GM19452 (cell line): ENCODE measurements around the gene CMTM6.
"Not testable (repeated sequence)": the region's sequence is repeated elsewhere in the genome, so short reads cannot be mapped to it uniquely, and the experiment has no call there.

Experiments used
- ATAC-seq: cut with Tn5 transposase; IDR thresholded peaks from one replicate; pipeline ENCODE4 v1.9.1; 2021; ENCODE audit not compliant: unreplicated experiment

Gene CMTM6

DNA sequence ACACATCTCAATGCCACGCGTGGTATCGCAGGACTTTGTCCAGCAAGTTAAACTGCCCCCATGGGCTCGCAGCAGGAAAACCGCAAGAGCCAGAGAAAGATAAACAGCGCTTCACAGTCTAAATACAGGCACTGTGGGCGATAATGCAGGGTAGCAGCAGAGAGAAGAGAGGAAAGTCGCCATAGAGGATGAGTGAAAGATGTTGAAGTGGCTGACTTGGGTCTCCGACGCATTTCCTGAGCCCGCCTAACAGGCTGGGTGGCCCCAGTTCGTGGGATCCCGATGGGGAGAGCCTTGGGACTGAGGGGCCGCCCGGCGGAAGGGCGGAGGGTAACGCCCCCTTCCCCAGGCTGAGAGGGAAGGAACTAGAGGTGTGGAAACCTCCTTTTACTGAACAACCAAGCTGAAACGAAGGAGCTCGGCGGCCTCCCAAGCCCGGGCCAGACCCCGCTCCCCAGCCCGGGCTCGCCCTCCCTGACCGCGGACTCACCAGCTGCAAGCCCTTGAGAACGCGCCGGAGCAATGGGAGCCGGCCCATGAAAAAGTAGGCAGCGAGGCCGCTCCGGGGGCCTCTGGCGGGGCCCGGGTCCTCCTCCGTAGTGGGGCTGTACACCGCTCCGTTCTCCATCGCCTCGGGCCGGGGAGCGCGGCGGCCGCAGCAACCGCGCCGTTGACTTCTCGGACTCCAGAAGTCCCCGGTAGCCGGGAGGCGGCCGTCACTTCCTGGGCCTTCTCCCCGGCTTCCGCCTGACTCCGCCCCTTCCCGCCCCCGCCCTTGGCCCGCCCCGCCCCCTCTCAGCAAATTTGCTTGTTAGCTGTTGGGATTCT, at the start of gene CMTM6:
CMTM6 (minus strand) TSS at position 735 of the 828 bp plus-strand sequence; CDS start at position 628, 107 bp downstream.
- ATAC-seq, result peak; percentile 72

- no peak for ATAC-seq
These were observed 49.4 kb upstream of the CMTM6 start for GRCh38 chr3:32552013-32552412.

- no peak for ATAC-seq
These were observed 48.8 kb upstream of the CMTM6 start for GRCh38 chr3:32551496-32551895.

DNA sequence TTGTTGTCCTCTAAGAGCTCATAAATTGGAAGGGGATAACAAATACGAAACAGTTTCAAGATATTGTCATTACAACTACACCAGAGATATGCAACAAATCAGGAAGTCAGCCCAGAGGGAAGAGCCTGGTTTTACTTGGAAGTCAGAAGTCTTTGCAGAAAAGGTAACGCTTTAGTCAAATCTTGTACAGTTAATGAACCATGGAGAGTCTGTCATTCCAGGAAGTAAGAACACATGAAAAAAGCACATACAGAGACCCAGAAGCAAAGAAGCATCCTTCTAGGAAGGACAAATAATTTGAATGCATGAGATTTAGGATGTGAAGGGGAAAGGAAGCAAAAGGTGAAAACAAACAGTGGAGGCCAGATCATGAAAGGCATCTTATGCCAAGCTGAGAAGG, 48.4 kb upstream of the CMTM6 start:
- no peak for ATAC-seq

GRCh38 chr3:32545305-32545704, 42.7 kb upstream of the CMTM6 start:
- no peak for ATAC-seq

DNA sequence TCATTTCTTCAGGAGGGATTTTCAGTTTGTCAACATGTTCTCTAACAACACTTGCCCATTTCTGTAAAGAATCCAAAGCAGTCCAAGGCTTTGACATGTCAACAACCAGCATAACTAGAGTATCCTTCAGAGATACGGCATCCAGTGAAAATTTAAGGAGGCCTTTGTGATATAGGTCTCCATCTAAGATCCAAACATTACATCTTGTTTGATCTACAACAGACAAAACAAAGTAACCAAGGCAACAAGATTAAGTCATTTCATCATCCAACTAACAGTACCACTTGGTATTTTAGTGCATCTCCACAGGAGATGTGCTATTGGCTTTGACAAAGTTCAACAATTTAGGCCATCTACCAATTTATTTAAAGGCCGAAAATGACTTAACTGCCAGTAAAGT, 42.2 kb upstream of the CMTM6 start:
- ATAC-seq, result no peak

DNA sequence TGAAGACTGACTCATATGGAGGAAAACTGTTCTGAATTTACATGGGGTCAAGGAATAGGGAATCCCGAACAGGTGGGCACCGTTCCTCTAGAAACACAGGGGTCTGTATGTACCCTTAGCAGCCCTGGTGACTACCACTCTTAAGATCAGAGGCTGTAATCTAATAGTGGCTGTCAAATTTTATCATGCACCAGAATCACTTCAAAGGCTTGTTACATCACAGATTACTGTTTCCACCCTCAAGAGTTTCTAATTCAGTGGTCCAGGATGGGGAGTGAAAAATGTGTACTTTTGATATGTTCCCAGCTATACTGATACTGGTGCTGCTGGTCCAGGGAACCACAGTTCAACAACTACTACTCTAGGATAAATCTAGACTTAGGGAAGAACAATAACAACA, 40.2 kb upstream of the CMTM6 start:
- ATAC-seq, result no peak

- ATAC-seq, result no peak
These were observed 38.2 kb upstream of the CMTM6 start for GRCh38 chr3:32540899-32541298.

DNA sequence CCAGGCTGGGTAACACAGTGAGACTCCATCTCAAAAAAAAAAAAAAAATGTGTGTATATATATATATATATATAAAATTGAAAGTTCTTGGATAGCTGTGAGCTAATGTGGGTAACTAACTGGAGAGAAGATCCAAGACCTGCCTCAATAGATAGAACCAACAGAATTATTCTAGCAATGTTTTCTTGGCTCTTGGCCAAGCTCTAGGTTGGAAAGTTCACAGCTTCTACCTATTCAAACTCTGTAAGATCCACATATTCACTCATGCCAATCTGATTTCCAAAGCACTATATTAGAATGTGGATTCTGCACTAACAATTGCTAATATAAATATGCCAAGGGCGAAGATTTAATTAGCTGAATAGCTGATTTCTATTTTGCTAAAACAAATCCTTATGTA, 29.8 kb upstream of the CMTM6 start:
- no peak for ATAC-seq

GRCh38 chr3:32531010-32531647, 28.5 kb upstream of the CMTM6 start:
- no peak for ATAC-seq

DNA sequence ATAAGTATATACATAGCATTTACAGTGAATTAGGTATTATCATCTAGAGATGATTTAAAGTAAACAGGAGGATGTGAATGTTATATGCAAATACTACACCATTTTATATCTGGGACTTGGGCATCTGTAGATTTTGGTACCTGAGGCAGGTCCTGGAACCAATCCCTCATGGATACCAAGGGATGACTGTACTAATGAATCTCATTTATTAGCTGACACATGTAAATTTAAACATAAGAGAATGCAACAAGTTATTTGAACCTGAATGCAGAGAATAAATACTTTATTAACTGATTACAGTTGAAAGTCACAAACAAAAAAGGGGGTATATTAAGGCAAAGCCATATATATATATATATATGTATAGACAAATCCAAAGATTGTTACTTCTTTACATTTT, 23.1 kb upstream of the CMTM6 start:
- ATAC-seq, result no peak

DNA sequence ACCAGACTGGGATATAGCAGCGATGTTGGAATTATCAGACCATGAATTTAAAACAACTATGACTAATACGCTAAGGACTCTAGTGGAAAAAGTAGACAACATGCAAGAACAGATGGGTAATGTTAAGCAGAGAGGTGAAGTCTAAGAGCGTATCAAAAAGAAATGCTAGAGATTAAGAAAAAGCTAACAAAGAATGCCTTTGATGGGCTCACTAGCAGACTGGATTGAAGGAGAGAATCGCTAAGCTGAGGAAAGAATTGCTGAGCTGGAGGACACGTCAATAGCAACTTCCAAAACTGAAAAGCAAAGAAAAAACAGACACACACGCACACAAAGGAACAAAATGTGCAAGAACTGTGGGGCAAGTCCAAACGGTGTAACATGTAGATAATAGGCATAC, 20.0 kb upstream of the CMTM6 start:
- ATAC-seq, result no peak

DNA sequence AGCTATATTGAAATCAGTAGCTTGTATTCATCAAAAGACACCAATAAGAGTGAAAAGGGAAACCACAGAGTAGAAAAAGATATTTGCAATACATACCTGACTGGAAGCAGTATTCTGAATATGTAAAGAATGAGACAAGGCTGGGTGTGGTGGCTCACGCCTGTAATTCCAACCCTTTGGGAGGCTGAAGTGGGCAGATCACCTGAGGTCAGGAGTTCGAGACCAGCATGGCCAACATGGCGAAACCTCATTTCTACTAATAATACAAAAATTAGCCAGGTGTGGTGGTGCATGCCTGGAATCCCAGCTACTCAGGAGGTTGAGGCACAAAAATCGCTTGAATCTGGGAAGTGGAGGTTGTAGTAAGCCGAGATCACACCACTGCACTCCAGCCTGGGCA, 16.3 kb upstream of the CMTM6 start:
- not testable (repeated sequence) for ATAC-seq

- ATAC-seq, result peak; percentile 14
These were observed 14.1 kb upstream of the CMTM6 start for GRCh38 chr3:32516751-32517150.

GRCh38 chr3:32511005-32511404, 8.4 kb upstream of the CMTM6 start:
- ATAC-seq, result no peak

DNA sequence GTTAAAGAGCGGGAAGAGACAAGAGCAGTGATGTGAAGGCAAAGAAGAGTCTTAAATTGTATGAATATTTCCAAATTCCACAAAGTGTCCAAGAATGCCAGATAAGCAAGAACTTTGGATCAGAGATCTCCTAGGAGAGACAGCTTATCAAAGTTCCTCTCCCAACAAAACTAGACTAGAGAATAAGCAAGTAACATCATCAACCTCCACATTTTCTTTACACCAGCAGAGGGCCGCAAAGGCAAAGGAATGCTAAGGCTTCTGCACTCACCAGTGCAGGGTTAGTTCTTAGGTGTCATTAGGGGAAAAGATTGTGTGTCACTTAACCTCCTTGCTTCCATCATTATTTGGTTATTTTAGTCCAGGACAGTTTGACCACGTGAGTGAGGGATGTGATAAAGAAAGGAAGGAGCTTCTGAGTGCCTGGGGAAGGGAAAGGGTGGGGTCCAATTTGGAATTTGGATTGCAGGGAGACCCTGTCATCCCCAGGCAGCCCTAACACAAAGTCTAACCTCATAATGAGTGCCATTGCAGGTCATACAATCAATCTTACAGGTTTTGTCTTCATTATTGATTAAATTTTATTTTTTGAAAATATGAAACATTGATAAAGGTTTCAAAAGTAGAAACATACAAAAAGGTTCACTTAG, 7.5 kb upstream of the CMTM6 start:
- peak; percentile 81 for ATAC-seq

GRCh38 chr3:32508711-32509110, 6.1 kb upstream of the CMTM6 start:
- no peak for ATAC-seq

DNA sequence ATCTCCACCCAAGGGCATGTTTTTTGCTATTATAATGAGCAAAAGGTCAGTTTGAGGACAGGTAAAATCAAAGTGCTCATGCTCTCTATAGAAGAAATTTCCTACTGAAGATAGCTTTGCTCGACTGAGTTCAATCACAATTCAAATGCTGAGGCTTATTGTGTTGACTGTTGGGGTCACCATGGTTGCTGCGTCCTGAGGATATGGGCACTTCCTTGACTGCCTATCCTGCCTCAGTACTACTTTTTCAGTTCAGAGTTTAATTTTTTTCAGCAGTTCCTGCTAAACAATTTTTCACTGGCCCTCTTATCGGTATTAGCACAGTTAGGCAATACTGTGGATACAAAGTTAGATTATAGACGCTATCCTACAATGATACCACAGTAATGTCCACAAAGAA, 3.8 kb upstream of the CMTM6 start:
- ATAC-seq, result no peak

DNA sequence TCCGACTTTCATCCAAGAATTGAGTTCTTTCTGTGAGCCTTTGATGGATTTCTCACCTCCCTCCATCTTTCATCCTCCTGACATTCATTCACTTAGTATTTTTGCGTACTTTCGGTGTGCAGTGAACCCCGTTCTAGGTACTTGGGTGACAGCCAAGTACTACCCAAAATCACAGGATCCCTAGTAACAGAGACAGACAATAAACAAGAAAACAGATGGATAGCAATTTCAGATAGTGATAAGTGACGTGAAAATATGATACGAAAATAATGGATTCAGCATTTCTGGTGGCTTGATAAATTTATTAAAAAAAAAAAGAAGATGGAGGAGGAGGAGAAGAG, 264 bp upstream of the CMTM6 start:
- no peak for ATAC-seq

- ATAC-seq, result peak; percentile 0
These were observed 902 bp downstream of the CMTM6 start for GRCh38 chr3:32501783-32502117.

DNA sequence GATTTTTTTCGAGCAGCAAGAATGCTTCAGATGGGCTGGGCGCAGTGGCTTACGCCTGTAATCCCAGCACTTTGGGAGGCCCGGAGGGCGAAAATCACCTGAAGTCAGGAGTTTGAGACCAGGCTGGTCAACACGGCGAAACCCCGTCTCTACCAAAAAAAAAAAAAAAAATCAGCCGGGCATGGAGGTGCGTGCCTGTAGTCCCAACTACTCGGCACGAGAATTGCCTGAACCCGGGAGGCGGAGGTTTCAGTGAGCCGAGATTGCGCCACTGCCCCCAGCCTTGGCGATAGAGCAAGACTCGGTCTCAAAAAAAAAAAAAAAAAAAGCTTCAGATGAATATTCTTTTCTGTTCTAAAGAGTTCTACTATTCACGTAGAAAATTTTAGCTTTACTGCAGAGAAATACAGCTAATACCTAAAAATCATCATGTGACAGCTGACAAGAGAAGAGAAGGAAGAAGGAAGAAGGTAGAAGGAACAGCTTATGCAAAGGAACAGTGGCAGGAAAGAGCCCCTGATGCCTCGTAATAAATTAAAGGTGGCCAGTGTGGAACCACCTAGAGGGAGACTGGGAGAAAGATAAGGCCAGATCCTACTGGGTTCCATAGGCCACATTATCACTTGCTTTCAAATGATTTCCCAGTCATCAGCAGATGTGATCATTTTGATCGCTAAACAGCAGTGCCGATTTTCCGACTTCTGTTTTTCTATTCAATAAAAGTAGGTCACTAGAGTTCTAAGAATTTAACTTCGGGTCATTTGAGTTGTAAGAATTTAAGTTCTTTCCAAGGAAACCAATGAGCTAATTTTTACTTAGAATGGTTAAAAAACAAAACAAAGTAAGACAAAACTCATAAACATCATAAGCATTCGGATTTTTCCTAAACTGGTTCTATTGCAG, 1.5 kb downstream of the CMTM6 start:
- no peak for ATAC-seq
